Chondrocyte (in vitro differentiated cells): ENCODE data around the gene ALK. TPM values are rescaled to one million over a fixed set of nuclear protein-coding genes. Genes with fewer than 3 reads are reported as not detected.

Experiments
- DNase-seq: peaks from one replicate; pipeline ENCODE4 v3.0.0; 2021; ENCODE audit warnings: mixed read lengths, low spot score
- H3K27ac Mint-ChIP-seq: one replicate; pipeline ENCODE4 v1.8.0; 2021; ENCODE audit warnings: mild to moderate bottlenecking, moderate library complexity, mixed read lengths; ENCODE audit not compliant: unreplicated experiment
- H3K27me3 Mint-ChIP-seq: 2 replicates; pipeline ENCODE4 v1.8.0; 2021; ENCODE audit warnings: low read depth, mixed read lengths
- H3K36me3 Mint-ChIP-seq: 2 replicates; pipeline ENCODE4 v1.8.0; 2021; ENCODE audit warnings: low read depth, mixed read lengths
- H3K4me1 Mint-ChIP-seq: 2 replicates; pipeline ENCODE4 v1.8.0; 2021; ENCODE audit warnings: low read depth, mild to moderate bottlenecking, mixed read lengths
- H3K4me3 Mint-ChIP-seq: one replicate; pipeline ENCODE4 v1.8.0; 2021; ENCODE audit warnings: mild to moderate bottlenecking, moderate library complexity, mixed read lengths; ENCODE audit not compliant: unreplicated experiment
- H3K9me3 Mint-ChIP-seq: 2 replicates; pipeline ENCODE4 v1.8.0; 2021; ENCODE audit warnings: low read depth, mixed read lengths
- CTCF ChIP-seq: fragments of 200-600 bp; sonication (generic); IDR thresholded peaks from 2 replicates; pipeline ENCODE4 v1.5.0; 2021; ENCODE audit warnings: antibody characterized with exemption, mild to moderate bottlenecking, moderate library complexity
- total RNA-seq: library from RNA; stranded (reverse); gene quantifications from 3 replicates; pipeline ENCODE4 v1.2.1, GENCODE V29; 2021

ALK gene
- total RNA-seq, 1 donor from 2014 or later: 0.07 TPM

GRCh38 chr2:29797916-29798315 is 123.5 kb downstream of the ALK start:
- Mint-ChIP-seq H3K27ac (no peak overlapping the region), H3K4me3 (no peak overlapping the region), H3K4me1 (no peaks in the 10 kb centered on the region), H3K36me3 (peaks cover 4% of the 10 kb centered on the region), H3K9me3 (peaks cover 5% of the 10 kb centered on the region), H3K27me3 (peaks cover 47% of the 10 kb centered on the region)
- DNase-seq: no peak
- TF ChIP-seq CTCF: no peak

GRCh38 chr2:29796446-29796845 is 124.9 kb downstream of the ALK start:
- Mint-ChIP-seq H3K27ac (no peak overlapping the region), H3K9me3 (peaks cover 7% of the 10 kb centered on the region), H3K4me1 (no peaks in the 10 kb centered on the region), H3K4me3 (no peak overlapping the region), H3K27me3 (peaks cover 45% of the 10 kb centered on the region), H3K36me3 (peaks cover 4% of the 10 kb centered on the region)
- TF ChIP-seq CTCF: no peak
- DNase-seq: no peak

GRCh38 chr2:29789911-29790485 is 131.4 kb downstream of the ALK start:
- DNase-seq: no peak
- Mint-ChIP-seq H3K9me3 (peaks cover 7% of the 10 kb centered on the region), H3K36me3 (peaks cover 4% of the 10 kb centered on the region), H3K27ac (no peak overlapping the region), H3K4me1 (no peaks in the 10 kb centered on the region), H3K27me3 (peaks cover 14% of the 10 kb centered on the region), H3K4me3 (no peak overlapping the region)
- TF ChIP-seq CTCF: no peak

- Mint-ChIP-seq H3K9me3 (peaks cover 1% of the 10 kb centered on the region), H3K27me3 (peaks cover 12% of the 10 kb centered on the region), H3K36me3 (no peaks in the 10 kb centered on the region), H3K27ac (no peak overlapping the region), H3K4me3 (no peak overlapping the region), H3K4me1 (no peaks in the 10 kb centered on the region)
- no peak for DNase-seq
- TF ChIP-seq CTCF: no peak
Observed at GRCh38 chr2:29787473-29788465, 133.6 kb downstream of the ALK start.

GRCh38 chr2:29786361-29786760 is 135.0 kb downstream of the ALK start:
- no peak overlapping the region for H3K4me3 Mint-ChIP-seq
- H3K27ac Mint-ChIP-seq: no peak overlapping the region
- no peaks in the 10 kb centered on the region for H3K36me3 Mint-ChIP-seq
- peaks cover 12% of the 10 kb centered on the region for H3K27me3 Mint-ChIP-seq
- TF ChIP-seq CTCF: no peak
- no peaks in the 10 kb centered on the region for H3K4me1 Mint-ChIP-seq
- no peak for DNase-seq
- no peaks in the 10 kb centered on the region for H3K9me3 Mint-ChIP-seq
